ENCODE results near the gene RIC8A. TPM values are rescaled to one million over a fixed set of nuclear protein-coding genes. Genes with fewer than 3 reads are reported as not detected.

The RIC8A gene
- total and polyA plus RNA-seq, 9 of the 15 experiments (the other 6 are each of a cell fraction or from before 2014, with no cell fraction given): 10.7 to 108 (median 72.1) TPM

DNA sequence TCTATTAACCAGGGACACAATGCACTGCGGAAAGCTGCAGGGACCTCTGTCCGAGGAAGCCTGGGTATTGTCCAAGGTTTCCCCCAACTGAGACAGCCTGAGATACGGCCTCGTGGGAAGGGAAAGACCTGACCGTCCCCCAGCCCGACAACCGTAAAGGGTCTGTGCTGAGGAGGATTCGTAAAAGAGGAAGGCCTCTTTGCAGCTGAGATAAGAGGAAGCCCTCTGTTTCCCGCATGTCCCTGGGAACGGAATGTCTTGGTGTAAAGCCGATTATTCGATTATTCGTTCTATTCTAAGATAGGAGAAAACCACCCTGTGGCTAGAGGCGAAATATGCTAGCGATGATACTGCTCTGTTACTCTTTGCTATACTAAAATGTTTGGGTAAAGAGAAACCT lies 5.5 kb upstream of the RIC8A start:
- H3K27me3 ChIP-seq (ENCODE audit: control insufficient read depth in 2 of 2, insufficient read depth in 2 of 2, low read length in 2 of 2): no peaks in the 10 kb centered on the region
- H3K4me1 ChIP-seq (replicated peaks in 1 of 2; ENCODE audit: control insufficient read depth in 2 of 2, insufficient read depth in 2 of 2, low read length in 2 of 2): peaks cover 24 to 57% of the 10 kb centered on the region in 2 experiments; a peak in 4 of 5 replicates
- in situ Hi-C loops (cut with MboI) (no loop called here), intact Hi-C loops (cut with micrococcal nuclease) (no loop called here)
- H3K79me2 ChIP-seq (ENCODE audit: control insufficient read depth, insufficient read depth, low read length): peaks cover 32% of the 10 kb centered on the region
- H3K27ac ChIP-seq (ENCODE audit: extremely low read depth, low read depth, low read length): no peak overlapping the region
- DNase-seq (ENCODE audit: extremely low read depth in 1 of 4, low spot score in 3 of 4) (no peak), ATAC-seq (no peak), FAIRE-seq (no peak)
- POLR2A ChIA-PET: interaction anchor here (0.9 kb wide), 1 partner anchor 10 kb away, joined by 3 read pairs; no protein-coding TSS in a partner anchor
- TF ChIP-seq XRCC5 (IDR thresholded peaks at IDR 0.05; ENCODE audit: low read depth, low read length): no peak
- peak; percentile 10 for TF ChIP-seq KDM5B (IDR thresholded peaks at IDR 0.05; ENCODE audit: insufficient replicate concordance, low read depth, low read length)
- TF ChIP-seq HSF4 (CRISPR knock-in tag; IDR thresholded peaks at IDR 0.05; ENCODE audit: borderline replicate concordance): no peak
- peak; percentile 51; the same call in 1 of the 2 replicates for TF ChIP-seq KAT7 (CRISPR knock-in tag; IDR thresholded peaks at IDR 0.05; ENCODE audit: borderline replicate concordance)
- TF ChIP-seq SPI1 (IDR thresholded peaks at IDR 0.05; ENCODE audit: borderline replicate concordance, low read depth, low read length): peak; percentile 80; the same call in 1 of the 2 replicates
- TF ChIP-seq DNMT1 (IDR thresholded peaks at IDR 0.05): no peak
- H3K4me3 ChIP-seq: no peak overlapping the region
- H3K4me2 ChIP-seq (ENCODE audit: insufficient read depth, low read length): no peak overlapping the region
- no peak overlapping the region for H3K9ac ChIP-seq (ENCODE audit: insufficient read depth in 1 of 2, low read depth in 2 of 2, low read length in 2 of 2)
- CTCF ChIA-PET (ENCODE audit: low intra/inter-chr PET ratio): no interaction called here
- H3K9me3 ChIP-seq (replicated peaks; ENCODE audit: control insufficient read depth, insufficient read depth, low read depth, low read length): no peaks in the 10 kb centered on the region
- peaks cover 25% of the 10 kb centered on the region for H4K20me1 ChIP-seq (replicated peaks; ENCODE audit: control insufficient read depth, insufficient read depth, low read length)
- H2AFZ ChIP-seq (ENCODE audit: low read depth, low read length): no peak overlapping the region
- 68% methylated on average over 15 of the region's 15 CpGs for WGBS (ENCODE audit: insufficient coverage, low coverage, missing lambda C conversion rate)
- H3K9me1 ChIP-seq (ENCODE audit: control insufficient read depth, insufficient read depth, low read length): no peaks in the 10 kb centered on the region
- H3K36me3 ChIP-seq (ENCODE audit: control insufficient read depth, insufficient read depth, low read length): peaks cover 52% of the 10 kb centered on the region
- BruUV-seq (replicated peaks): no TSS peak

DNA sequence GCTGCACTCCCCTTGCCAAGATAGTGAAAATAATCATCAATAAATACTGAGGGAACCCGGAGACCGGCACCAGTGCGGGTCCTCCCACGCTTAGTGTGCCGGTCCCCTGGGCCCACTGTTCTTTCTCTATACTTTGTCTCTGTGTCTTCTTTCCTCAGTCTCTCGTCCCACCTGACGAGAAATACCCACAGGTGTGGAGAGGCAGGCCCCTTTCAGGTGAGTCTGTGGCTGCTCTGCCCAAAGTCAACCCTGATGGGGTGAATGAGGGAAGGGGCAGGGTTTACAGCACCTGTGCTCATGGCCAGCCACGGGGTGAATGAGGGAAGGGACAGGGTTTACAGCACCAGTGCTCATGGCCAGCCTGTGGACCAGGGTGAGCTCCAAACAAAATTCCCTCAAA lies 5.0 kb upstream of the RIC8A start:
- no peaks in the 10 kb centered on the region for H3K27me3 ChIP-seq (ENCODE audit: control insufficient read depth in 2 of 2, insufficient read depth in 2 of 2, low read length in 2 of 2)
- BruUV-seq (replicated peaks): no TSS peak

More for the DNA sequence above, 5.0 kb upstream of the RIC8A start:
- Histone ChIP-seq H3K4me2 (ENCODE audit: insufficient read depth, low read length) (no peak overlapping the region), H2AFZ (ENCODE audit: low read depth, low read length) (no peak overlapping the region), H3K36me3 (ENCODE audit: control insufficient read depth, insufficient read depth, low read length) (peaks cover 52% of the 10 kb centered on the region), H3K4me3 (no peak overlapping the region), H3K9me3 (replicated peaks; ENCODE audit: control insufficient read depth, insufficient read depth, low read depth, low read length) (no peaks in the 10 kb centered on the region), H3K79me2 (ENCODE audit: control insufficient read depth, insufficient read depth, low read length) (peaks cover 35% of the 10 kb centered on the region), H3K9me1 (ENCODE audit: control insufficient read depth, insufficient read depth, low read length) (no peaks in the 10 kb centered on the region), H3K4me1 (replicated peaks in 1 of 2; ENCODE audit: control insufficient read depth in 2 of 2, insufficient read depth in 2 of 2, low read length in 2 of 2) (peaks cover 24 to 54% of the 10 kb centered on the region in 2 experiments; a peak in 4 of 5 replicates), H4K20me1 (replicated peaks; ENCODE audit: control insufficient read depth, insufficient read depth, low read length) (peaks cover 25% of the 10 kb centered on the region), H3K9ac (ENCODE audit: insufficient read depth in 1 of 2, low read depth in 2 of 2, low read length in 2 of 2) (no peak overlapping the region), H3K27ac (ENCODE audit: extremely low read depth, low read depth, low read length) (no peak overlapping the region)
- WGBS (ENCODE audit: insufficient coverage, low coverage, missing lambda C conversion rate): 70% methylated on average over 8 of the region's 8 CpGs
- TF ChIP-seq NFE2 (IDR thresholded peaks at IDR 0.05; ENCODE audit: low read depth) (no peak), GTF2A2 (tag; IDR thresholded peaks at IDR 0.05) (no peak), POLR2A (conservative IDR thresholded peaks at IDR 0.05) (0 out of 2 replicates have a peak, but pooled peaks have one; percentile 13), POLR2G (IDR thresholded peaks at IDR 0.05; ENCODE audit: low read depth, low read length) (0 out of 2 replicates have a peak, but pooled peaks have one; percentile 25)
- DNase-seq (ENCODE audit: extremely low read depth in 1 of 4, low spot score in 3 of 4) (no peak), ATAC-seq (no peak), FAIRE-seq (no peak)
- ChIA-PET CTCF (ENCODE audit: low intra/inter-chr PET ratio) (no interaction called here), POLR2A (interaction anchor here (0.9 kb wide), 1 partner anchor 10 kb away, joined by 3 read pairs; no protein-coding TSS in a partner anchor)
- in situ Hi-C loops (cut with MboI) (no loop called here), intact Hi-C loops (cut with micrococcal nuclease) (no loop called here)
